Measurements from ENCODE around the gene TCP11L2. TPM values are rescaled to one million over a fixed set of nuclear protein-coding genes. Genes with fewer than 3 reads are reported as not detected.

TCP11L2 gene
- total RNA-seq, 1 experiment from 2014 or later = 7.7 TPM

DNA sequence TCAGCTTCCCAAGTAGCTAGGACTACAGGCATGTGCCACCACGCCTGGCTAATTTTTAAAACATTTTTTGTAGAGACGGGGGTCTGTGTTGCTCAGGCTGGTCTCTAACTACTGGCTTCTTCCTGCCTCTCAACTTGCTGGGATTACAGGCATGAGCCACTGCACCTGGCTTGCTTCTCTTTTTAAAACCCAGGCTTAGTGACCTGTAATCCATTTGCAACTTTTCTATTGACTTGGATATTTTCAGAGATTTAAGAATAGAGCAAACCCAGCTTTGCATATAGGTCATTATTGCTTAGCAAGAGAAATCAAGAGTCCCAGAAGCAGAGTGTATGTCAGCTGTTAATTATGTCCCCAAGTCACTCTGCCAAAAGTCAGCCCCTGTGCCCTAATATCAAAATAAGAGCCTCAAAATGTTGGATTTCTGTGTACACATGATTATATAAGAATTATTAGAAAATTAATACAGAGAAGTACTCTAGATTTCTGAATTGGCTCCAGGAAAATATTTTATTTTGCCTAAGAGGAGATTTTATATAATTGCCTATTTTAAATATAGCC lies 24.9 kb downstream of the TCP11L2 start:
- no peaks in the 10 kb centered on the region for H3K4me1 Mint-ChIP-seq (ENCODE audit: low read depth, unreplicated experiment)
- BruUV-seq (replicated peaks) = no TSS peak
- Histone ChIP-seq H3K9me3 (no peaks in the 10 kb centered on the region), H3K36me3 (ENCODE audit: control insufficient read depth, insufficient read depth, low read length) (no peaks in the 10 kb centered on the region), H3K27me3 (replicated peaks; ENCODE audit: control insufficient read depth, insufficient read depth, low read length) (no peaks in the 10 kb centered on the region), H3K4me1 (no peaks in the 10 kb centered on the region), H3K4me3 (ENCODE audit: low read depth, low read length) (no peak overlapping the region)
- intact Hi-C loops (cut with micrococcal nuclease; ENCODE audit: unreplicated experiment) = no loop called here
- DNase-seq = no peak
- ChIA-PET CTCF (no interaction called here), POLR2A (no interaction called here)
- H3K4me3 Mint-ChIP-seq (ENCODE audit: unreplicated experiment) = no peak overlapping the region
- no peak overlapping the region for H3K27ac Mint-ChIP-seq (ENCODE audit: unreplicated experiment)
- no peaks in the 10 kb centered on the region for H3K27me3 Mint-ChIP-seq (ENCODE audit: insufficient read depth, unreplicated experiment)
- H3K9me3 Mint-ChIP-seq (ENCODE audit: unreplicated experiment) = no peaks in the 10 kb centered on the region
- no peaks in the 10 kb centered on the region for H3K36me3 Mint-ChIP-seq (ENCODE audit: insufficient read depth, unreplicated experiment)
- TF ChIP-seq, protein P1, sequence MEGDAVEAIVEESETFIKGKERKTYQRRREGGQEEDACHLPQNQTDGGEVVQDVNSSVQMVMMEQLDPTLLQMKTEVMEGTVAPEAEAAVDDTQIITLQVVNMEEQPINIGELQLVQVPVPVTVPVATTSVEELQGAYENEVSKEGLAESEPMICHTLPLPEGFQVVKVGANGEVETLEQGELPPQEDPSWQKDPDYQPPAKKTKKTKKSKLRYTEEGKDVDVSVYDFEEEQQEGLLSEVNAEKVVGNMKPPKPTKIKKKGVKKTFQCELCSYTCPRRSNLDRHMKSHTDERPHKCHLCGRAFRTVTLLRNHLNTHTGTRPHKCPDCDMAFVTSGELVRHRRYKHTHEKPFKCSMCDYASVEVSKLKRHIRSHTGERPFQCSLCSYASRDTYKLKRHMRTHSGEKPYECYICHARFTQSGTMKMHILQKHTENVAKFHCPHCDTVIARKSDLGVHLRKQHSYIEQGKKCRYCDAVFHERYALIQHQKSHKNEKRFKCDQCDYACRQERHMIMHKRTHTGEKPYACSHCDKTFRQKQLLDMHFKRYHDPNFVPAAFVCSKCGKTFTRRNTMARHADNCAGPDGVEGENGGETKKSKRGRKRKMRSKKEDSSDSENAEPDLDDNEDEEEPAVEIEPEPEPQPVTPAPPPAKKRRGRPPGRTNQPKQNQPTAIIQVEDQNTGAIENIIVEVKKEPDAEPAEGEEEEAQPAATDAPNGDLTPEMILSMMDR (IDR thresholded peaks at IDR 0.05; ENCODE audit: insufficient read depth in 1 of 2, low read depth in 1 of 2, low read length in 1 of 2, severe bottlenecking in 1 of 2, unreplicated experiment in 1 of 2) = no peak

DNA sequence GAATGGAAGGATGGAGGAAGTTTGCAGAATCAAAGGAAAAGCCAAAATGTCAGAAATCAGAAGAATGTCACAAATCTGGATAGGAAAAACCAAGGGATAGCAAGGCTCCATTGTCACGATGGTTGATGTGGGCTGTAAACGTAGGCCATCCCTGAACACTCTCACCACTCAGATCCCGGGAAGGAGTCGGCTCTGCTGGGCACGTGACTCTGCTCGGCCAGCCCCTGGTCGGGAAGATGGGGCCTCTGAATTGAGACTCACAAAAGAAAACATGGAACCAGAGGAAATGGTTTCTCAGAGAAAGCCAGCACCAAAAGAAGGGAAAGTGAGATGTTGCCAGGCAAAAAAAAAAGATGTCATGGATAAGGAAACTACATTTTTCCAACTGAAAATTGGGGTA lies 26.2 kb downstream of the TCP11L2 start:
- Histone ChIP-seq H3K9me3 (no peaks in the 10 kb centered on the region), H3K4me3 (ENCODE audit: low read depth, low read length) (no peak overlapping the region), H3K27me3 (replicated peaks; ENCODE audit: control insufficient read depth, insufficient read depth, low read length) (no peaks in the 10 kb centered on the region), H3K36me3 (ENCODE audit: control insufficient read depth, insufficient read depth, low read length) (no peaks in the 10 kb centered on the region), H3K4me1 (no peaks in the 10 kb centered on the region)
- POLR2A ChIA-PET = no interaction called here
- intact Hi-C loops (cut with micrococcal nuclease; ENCODE audit: unreplicated experiment) = no loop called here
- no peak for DNase-seq
- H3K4me3 Mint-ChIP-seq (ENCODE audit: unreplicated experiment) = no peak overlapping the region
- no peak overlapping the region for H3K27ac Mint-ChIP-seq (ENCODE audit: unreplicated experiment)
- CTCF ChIA-PET = no interaction called here
- no TSS peak for BruUV-seq (replicated peaks)
- TF ChIP-seq, protein P1 (IDR thresholded peaks at IDR 0.05; ENCODE audit: insufficient read depth in 1 of 2, low read depth in 1 of 2, low read length in 1 of 2, severe bottlenecking in 1 of 2, unreplicated experiment in 1 of 2) = no peak
- H3K27me3 Mint-ChIP-seq (ENCODE audit: insufficient read depth, unreplicated experiment) = no peaks in the 10 kb centered on the region
- H3K9me3 Mint-ChIP-seq (ENCODE audit: unreplicated experiment) = no peaks in the 10 kb centered on the region
- no peaks in the 10 kb centered on the region for H3K36me3 Mint-ChIP-seq (ENCODE audit: insufficient read depth, unreplicated experiment)
- H3K4me1 Mint-ChIP-seq (ENCODE audit: low read depth, unreplicated experiment) = no peaks in the 10 kb centered on the region

DNA sequence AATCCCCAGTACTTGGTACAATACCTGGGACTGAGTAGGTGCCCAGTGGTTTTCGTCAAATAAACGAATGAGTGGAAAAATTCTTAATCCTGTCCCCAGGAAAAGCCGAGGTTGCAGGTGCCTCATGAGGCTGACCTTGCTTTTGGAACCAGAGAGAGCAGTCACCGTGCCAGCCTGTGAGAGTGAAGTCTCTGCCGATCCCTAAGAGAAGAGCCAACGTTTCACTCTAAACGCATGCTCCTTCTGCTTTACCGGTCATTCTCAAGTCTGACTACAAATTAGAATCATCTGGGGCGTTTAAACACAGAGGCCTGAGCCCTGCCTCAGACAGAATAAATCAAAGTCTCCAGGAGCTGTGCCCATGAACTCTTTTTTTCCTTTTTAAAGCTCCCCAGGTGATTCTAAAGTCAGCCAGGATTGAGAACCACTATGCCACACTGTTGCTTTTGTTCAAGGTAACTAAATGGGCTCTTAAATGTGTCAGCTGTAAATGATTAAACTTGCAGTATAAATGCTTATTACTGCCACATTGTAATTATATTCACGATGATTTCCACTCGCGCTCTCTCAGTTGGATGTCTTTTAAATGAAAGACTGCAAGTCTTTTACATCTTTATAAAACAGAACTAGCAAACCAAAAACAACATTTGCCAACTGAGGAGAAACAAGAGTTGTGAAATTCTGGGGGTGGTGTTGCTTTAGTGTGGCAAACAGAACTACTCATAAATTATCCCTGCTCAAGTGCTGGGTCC lies 26.9 kb downstream of the TCP11L2 start:
- no peak for DNase-seq
- no peaks in the 10 kb centered on the region for H3K36me3 ChIP-seq (ENCODE audit: control insufficient read depth, insufficient read depth, low read length)
- intact Hi-C loops (cut with micrococcal nuclease; ENCODE audit: unreplicated experiment) = no loop called here
- no peaks in the 10 kb centered on the region for H3K9me3 ChIP-seq
- CTCF ChIA-PET = no interaction called here
- no peaks in the 10 kb centered on the region for H3K4me1 ChIP-seq
- no peaks in the 10 kb centered on the region for H3K4me1 Mint-ChIP-seq (ENCODE audit: low read depth, unreplicated experiment)
- H3K36me3 Mint-ChIP-seq (ENCODE audit: insufficient read depth, unreplicated experiment) = no peaks in the 10 kb centered on the region
- TF ChIP-seq, protein P1 (IDR thresholded peaks at IDR 0.05; ENCODE audit: insufficient read depth in 1 of 2, low read depth in 1 of 2, low read length in 1 of 2, severe bottlenecking in 1 of 2, unreplicated experiment in 1 of 2) = no peak
- no peak overlapping the region for H3K27ac Mint-ChIP-seq (ENCODE audit: unreplicated experiment)
- no peaks in the 10 kb centered on the region for H3K9me3 Mint-ChIP-seq (ENCODE audit: unreplicated experiment)
- no TSS peak for BruUV-seq (replicated peaks)
- POLR2A ChIA-PET = interaction anchor here (0.5 kb wide), 1 partner anchor 43 kb away, joined by 3 read pairs; no protein-coding TSS in a partner anchor
- H3K4me3 Mint-ChIP-seq (ENCODE audit: unreplicated experiment) = no peak overlapping the region
- H3K27me3 Mint-ChIP-seq (ENCODE audit: insufficient read depth, unreplicated experiment) = no peaks in the 10 kb centered on the region
- H3K27me3 ChIP-seq (replicated peaks; ENCODE audit: control insufficient read depth, insufficient read depth, low read length) = no peaks in the 10 kb centered on the region
- H3K4me3 ChIP-seq (ENCODE audit: low read depth, low read length) = no peak overlapping the region

All from Caco-2 (cell line).